ENCODE results near the gene NKD1.
"Not testable (repeated sequence)": the region's sequence is repeated elsewhere in the genome, so short reads cannot be mapped to it uniquely, and the experiment has no call there.

NKD1 gene

DNA sequence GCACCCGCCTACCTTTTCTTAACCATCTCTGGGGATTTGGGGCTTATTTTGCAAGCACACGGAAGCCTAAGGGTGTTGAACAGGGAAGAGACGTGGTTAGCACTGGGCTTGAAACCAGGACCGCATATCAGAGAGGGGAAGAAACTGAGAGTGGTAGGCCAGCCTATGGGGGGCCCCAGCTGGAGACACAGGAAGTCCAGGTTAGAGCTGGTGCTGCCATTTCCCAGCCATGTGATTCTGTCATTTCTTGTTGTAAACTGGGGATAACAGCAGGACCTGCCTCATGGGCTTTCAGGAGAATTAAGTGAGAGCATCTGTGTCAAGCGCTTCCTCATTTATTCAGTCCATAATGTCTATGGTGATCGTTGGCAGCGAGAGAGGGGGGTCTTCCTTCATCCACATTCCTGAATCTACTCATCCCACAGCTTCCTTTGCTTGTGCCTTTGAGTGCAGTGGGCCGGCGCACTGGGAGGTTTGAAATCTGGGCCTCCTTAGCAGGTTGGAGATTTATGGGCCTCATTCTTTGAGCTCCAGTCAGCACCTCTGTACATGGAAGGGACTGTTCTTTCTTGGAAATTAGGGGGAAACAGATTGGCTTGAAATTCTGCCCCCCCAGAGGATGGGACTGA, 20.1 kb downstream of the NKD1 start:
- Mint-ChIP-seq H3K36me3 (ENCODE audit: low read depth) (no peaks in the 10 kb centered on the region), H3K9me3 (no peaks in the 10 kb centered on the region), H3K4me3 (no peak overlapping the region), H3K4me1 (ENCODE audit: low read depth) (peaks cover 19% of the 10 kb centered on the region), H3K27ac (no peak overlapping the region), H3K27me3 (no peaks in the 10 kb centered on the region)

DNA sequence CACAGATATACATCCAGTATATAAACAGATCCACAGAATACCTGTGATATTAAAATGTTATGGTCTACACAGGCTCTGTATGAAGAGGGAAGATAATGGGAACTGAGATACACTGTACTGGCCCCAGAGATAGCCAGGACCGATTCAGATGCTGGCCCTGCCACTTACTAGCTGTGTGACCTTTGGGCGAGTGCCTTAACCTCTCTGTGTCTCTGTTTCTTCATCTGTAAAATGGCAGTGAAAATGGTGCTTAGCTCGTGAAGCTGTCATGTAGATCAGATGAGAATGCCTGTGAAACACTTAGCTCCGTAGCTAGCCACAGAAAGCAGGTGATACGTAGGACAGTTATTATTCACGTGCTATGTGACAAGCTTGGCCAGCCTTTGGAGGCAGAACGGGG, 22.2 kb downstream of the NKD1 start:
- no peak overlapping the region for H3K27ac Mint-ChIP-seq
- H3K27me3 Mint-ChIP-seq, result no peaks in the 10 kb centered on the region
- no peaks in the 10 kb centered on the region for H3K36me3 Mint-ChIP-seq (ENCODE audit: low read depth)

DNA sequence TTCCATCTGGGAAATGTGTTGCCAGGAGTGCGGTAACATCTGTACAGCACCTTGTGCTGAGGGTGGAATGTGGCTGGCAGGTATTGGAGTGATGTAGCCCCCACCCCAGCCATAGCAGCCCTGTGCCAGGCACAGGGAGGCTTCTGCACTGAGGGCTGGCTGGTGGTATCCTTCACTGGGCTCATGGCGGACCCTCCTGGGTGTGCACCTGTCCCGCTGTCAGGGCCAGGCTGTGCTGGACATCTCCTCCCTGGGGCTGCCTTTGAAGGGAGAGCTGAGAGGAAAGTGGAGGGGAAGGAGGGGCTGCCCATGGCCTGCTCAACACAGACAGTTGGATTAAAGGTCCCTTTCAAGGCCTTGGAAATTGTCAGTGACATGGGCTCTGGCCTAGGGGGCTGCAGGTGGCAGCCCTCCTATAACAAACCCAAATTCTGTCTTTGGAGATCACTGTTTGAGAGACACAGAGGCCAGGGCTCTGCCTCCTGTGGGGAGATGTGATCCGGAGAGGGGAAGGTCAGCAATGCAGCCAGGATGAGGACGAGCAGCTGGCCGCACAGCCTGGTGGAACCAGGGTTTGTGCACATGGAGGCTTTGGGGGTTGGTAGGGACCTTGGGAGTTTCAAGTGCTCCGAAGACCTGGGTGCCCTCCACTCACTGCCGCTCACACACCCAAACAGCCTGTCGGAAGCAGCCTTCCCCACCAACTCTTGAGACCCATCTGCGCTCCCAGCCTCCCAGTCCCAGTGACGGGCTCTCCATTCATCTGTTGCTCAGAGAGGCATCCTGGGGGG, 22.8 kb downstream of the NKD1 start:
- H3K4me1 Mint-ChIP-seq (ENCODE audit: low read depth), result peaks cover 8% of the 10 kb centered on the region
- no peak overlapping the region for H3K4me3 Mint-ChIP-seq
- no peaks in the 10 kb centered on the region for H3K27me3 Mint-ChIP-seq
- H3K27ac Mint-ChIP-seq, result no peak overlapping the region
- no peaks in the 10 kb centered on the region for H3K36me3 Mint-ChIP-seq (ENCODE audit: low read depth)
- H3K9me3 Mint-ChIP-seq, result no peaks in the 10 kb centered on the region

More for the DNA sequence above, 22.2 kb downstream of the NKD1 start:
- Mint-ChIP-seq H3K4me3 (no peak overlapping the region), H3K9me3 (no peaks in the 10 kb centered on the region), H3K4me1 (ENCODE audit: low read depth) (peaks cover 8% of the 10 kb centered on the region)

- no peaks in the 10 kb centered on the region for H3K27me3 Mint-ChIP-seq
- H3K4me3 Mint-ChIP-seq, result no peak overlapping the region
- no peaks in the 10 kb centered on the region for H3K9me3 Mint-ChIP-seq
- H3K4me1 Mint-ChIP-seq (ENCODE audit: low read depth), result peaks cover 8% of the 10 kb centered on the region
- H3K36me3 Mint-ChIP-seq (ENCODE audit: low read depth), result no peaks in the 10 kb centered on the region
- H3K27ac Mint-ChIP-seq, result peak overlapping the region; percentile 1
Measured at GRCh38 chr16:50571786-50572185, 23.6 kb downstream of the NKD1 start.

GRCh38 chr16:50572700-50573099, 24.5 kb downstream of the NKD1 start:
- Mint-ChIP-seq H3K9me3 (no peaks in the 10 kb centered on the region), H3K36me3 (ENCODE audit: low read depth) (no peaks in the 10 kb centered on the region), H3K27ac (no peak overlapping the region), H3K4me1 (ENCODE audit: low read depth) (peaks cover 7% of the 10 kb centered on the region), H3K27me3 (no peaks in the 10 kb centered on the region), H3K4me3 (no peak overlapping the region)

DNA sequence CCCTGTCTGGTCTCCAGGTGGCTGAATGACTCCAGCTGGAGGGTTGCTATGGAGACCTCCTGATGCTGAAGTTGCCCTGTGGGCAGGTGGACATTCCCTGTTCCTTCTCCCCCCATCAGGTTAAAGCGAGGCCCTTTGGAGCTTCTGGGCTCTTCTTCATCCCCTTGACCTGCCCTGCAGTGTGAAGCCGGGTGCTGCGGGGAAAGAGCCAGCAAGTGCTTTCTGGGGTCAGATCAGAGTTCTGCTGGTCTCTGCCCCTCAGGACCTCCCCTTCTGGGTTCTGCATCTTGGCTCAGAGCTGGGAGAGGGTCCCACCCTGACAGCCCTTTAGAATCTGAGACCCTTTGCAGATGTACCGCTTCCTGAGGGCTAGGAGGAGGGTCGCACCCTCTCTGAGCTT, 25.1 kb downstream of the NKD1 start:
- Mint-ChIP-seq H3K4me1 (ENCODE audit: low read depth) (peaks cover under 1% of the 10 kb centered on the region), H3K4me3 (no peak overlapping the region), H3K27me3 (no peaks in the 10 kb centered on the region), H3K9me3 (no peaks in the 10 kb centered on the region), H3K27ac (no peak overlapping the region), H3K36me3 (ENCODE audit: low read depth) (no peaks in the 10 kb centered on the region)

DNA sequence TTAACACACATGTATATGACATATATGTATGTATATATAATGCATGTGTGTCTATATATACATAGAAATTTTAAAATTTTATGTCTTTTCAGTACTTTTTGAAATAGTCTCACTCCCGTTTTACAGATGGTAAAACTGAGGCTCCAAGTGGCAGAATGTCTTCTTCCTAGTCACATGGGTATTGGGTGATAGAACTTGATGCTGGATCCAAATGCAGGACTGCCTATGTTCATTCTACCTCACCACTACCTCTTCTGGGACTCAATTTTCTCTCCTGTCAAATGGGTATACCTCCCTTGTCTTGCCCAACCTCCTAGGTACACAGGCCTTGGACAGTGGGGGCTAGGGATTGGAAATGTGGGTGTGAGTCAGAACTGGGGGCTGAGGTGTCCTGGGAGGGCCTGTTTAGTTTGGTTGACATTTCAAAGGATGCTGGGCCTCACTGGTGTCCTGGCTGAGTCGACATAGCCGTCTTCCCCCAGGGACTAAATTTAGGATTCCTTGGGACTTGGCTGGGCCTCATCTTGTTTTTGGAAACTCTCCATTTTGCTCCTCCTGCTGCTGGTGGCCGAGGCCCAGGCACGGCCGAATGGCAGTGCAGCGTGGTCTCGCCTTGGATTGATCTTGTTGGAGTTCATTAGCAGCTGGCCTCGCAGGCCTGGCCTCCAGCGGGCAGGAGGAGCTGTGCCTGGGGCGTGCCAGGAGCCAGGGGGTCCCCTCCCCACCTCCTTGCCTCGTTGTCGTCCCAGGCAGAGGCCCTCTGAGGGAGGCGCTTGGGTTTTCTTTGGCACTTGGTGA, 25.9 kb downstream of the NKD1 start:
- Mint-ChIP-seq H3K9me3 (no peaks in the 10 kb centered on the region), H3K27ac (no peak overlapping the region), H3K27me3 (no peaks in the 10 kb centered on the region), H3K36me3 (ENCODE audit: low read depth) (no peaks in the 10 kb centered on the region), H3K4me1 (ENCODE audit: low read depth) (no peaks in the 10 kb centered on the region), H3K4me3 (no peak overlapping the region)

- no peak overlapping the region for H3K27ac Mint-ChIP-seq
- no peak overlapping the region for H3K4me3 Mint-ChIP-seq
- H3K4me1 Mint-ChIP-seq (ENCODE audit: low read depth), result no peaks in the 10 kb centered on the region
- no peaks in the 10 kb centered on the region for H3K9me3 Mint-ChIP-seq
- H3K27me3 Mint-ChIP-seq, result no peaks in the 10 kb centered on the region
- H3K36me3 Mint-ChIP-seq (ENCODE audit: low read depth), result no peaks in the 10 kb centered on the region
Measured at GRCh38 chr16:50574745-50575136, 26.5 kb downstream of the NKD1 start.

DNA sequence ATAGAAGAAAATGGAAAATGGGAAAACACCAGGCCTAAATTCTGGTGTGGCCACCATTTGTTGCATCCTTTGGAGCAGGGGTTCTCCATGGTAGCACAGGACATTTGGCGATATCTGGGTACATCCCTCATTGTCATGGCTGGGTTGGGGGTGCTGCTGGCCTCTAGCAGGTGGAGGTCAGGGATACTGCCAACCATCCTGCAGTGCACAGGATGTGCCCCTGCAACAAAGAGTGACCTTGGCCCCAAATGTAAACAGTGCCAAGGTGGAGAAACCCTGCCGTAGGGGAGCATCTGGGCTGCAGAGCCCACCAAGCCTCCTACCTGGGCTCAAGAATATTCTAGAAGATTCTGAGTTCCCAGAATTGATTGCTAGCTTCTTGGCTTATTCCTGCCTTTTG, 27.5 kb downstream of the NKD1 start:
- H3K27me3 Mint-ChIP-seq, result no peaks in the 10 kb centered on the region
- no peaks in the 10 kb centered on the region for H3K4me1 Mint-ChIP-seq (ENCODE audit: low read depth)
- H3K9me3 Mint-ChIP-seq, result no peaks in the 10 kb centered on the region
- H3K36me3 Mint-ChIP-seq (ENCODE audit: low read depth), result no peaks in the 10 kb centered on the region
- no peak overlapping the region for H3K4me3 Mint-ChIP-seq
- H3K27ac Mint-ChIP-seq, result no peak overlapping the region

DNA sequence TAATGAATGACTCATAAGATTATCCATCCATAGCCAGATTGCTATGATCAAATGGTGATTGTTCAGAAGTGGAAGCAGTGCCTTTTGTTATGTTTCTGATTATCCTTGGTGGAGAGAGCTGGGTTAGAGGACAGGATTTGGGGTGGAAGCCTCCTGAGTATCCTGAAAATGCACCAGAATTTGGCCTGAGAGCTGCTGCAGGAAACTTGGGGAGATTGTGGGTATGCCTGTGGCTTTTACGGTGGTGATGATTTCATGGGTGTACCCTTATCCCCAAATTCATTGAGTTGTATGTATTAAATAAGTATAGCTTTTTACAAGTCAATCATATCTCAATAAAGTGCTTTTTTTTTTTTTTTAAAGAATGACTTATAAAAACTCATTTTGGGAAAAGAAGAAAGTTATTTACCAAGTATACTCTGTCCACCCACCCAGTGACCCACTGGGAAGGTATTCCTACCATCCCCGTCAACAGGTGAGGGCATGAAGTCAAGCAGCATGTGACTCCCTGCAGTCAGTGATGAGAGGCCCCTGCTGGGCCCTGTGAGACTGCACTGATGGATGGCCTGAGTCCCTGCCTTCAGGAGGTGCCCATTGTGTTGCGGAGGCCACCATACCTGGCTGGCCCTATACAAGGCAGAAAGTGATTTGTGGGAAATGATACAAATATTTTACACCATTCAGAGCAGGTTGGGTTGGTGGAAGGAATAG, 28.4 kb downstream of the NKD1 start:
- H3K27ac Mint-ChIP-seq, result no peak overlapping the region
- no peak overlapping the region for H3K4me3 Mint-ChIP-seq
- no peaks in the 10 kb centered on the region for H3K9me3 Mint-ChIP-seq
- no peaks in the 10 kb centered on the region for H3K4me1 Mint-ChIP-seq (ENCODE audit: low read depth)
- no peaks in the 10 kb centered on the region for H3K36me3 Mint-ChIP-seq (ENCODE audit: low read depth)
- no peaks in the 10 kb centered on the region for H3K27me3 Mint-ChIP-seq

DNA sequence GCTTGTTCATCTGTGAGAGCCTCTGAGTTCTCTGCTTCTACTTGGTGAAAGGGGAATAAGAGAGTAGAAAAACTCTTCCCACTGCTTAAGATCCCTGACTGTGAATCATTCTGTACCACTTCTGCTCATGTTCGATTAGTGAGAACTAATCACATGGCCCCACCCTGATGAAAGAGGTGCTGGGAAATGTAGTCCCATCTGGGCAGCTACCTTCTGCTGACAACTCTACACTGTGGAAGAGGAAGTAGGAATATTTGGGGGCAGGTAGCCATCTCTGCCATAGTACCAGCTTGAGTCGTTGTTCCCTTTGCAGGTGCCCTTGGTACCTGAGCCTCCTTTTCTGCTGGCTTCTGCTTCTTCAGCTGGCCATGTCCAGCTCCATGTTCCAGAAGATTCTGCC, 29.9 kb downstream of the NKD1 start:
- no peaks in the 10 kb centered on the region for H3K4me1 Mint-ChIP-seq (ENCODE audit: low read depth)
- H3K4me3 Mint-ChIP-seq, result no peak overlapping the region
- H3K36me3 Mint-ChIP-seq (ENCODE audit: low read depth), result no peaks in the 10 kb centered on the region
- H3K9me3 Mint-ChIP-seq, result no peaks in the 10 kb centered on the region
- H3K27me3 Mint-ChIP-seq, result no peaks in the 10 kb centered on the region
- no peak overlapping the region for H3K27ac Mint-ChIP-seq

- not testable (repeated sequence) for H3K27me3 Mint-ChIP-seq; H3K4me3 Mint-ChIP-seq; H3K27ac Mint-ChIP-seq; H3K36me3 Mint-ChIP-seq (ENCODE audit: low read depth); H3K9me3 Mint-ChIP-seq; H3K4me1 Mint-ChIP-seq (ENCODE audit: low read depth)
Measured at GRCh38 chr16:50579373-50579772, 31.2 kb downstream of the NKD1 start.

- H3K4me3 Mint-ChIP-seq, result no peak overlapping the region
- H3K36me3 Mint-ChIP-seq (ENCODE audit: low read depth), result no peaks in the 10 kb centered on the region
- peaks cover 10% of the 10 kb centered on the region for H3K4me1 Mint-ChIP-seq (ENCODE audit: low read depth)
- H3K27me3 Mint-ChIP-seq, result no peaks in the 10 kb centered on the region
- no peak overlapping the region for H3K27ac Mint-ChIP-seq
- no peaks in the 10 kb centered on the region for H3K9me3 Mint-ChIP-seq
Measured at GRCh38 chr16:50580180-50580798, 32.1 kb downstream of the NKD1 start.

DNA sequence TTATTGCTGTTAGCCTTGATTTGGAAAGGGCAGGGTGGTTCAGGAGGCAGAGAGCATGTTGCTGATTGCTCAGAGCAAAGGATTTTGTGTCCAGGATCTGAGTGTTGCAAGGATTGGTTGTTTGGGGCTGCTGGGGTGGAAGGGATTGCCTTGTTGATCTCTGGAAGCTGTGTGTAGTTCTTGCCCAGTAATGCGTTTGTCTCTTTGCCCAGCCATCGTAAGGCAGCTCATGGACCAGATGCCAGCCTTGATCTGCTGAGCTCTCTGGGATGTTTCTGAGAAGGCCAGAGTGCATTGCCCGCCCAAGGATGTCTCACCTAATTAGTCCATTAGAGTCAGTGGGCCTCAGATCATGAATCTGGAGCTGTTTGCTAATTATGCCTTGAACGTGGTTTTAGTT, 33.6 kb downstream of the NKD1 start:
- Mint-ChIP-seq H3K27ac (no peak overlapping the region), H3K36me3 (ENCODE audit: low read depth) (no peaks in the 10 kb centered on the region), H3K4me3 (no peak overlapping the region), H3K27me3 (no peaks in the 10 kb centered on the region), H3K4me1 (ENCODE audit: low read depth) (peaks cover 10% of the 10 kb centered on the region), H3K9me3 (no peaks in the 10 kb centered on the region)
